DND-41 (cell line): ENCODE data around the gene GTF2F1.

Source experiments
- EZH2 ChIP-seq: IDR thresholded peaks from 3 replicates; pipeline ENCODE4 v1.6.1; 2012; ENCODE audit warnings: borderline replicate concordance, low read depth, mild to moderate bottlenecking, moderate library complexity, low read length, inconsistent platforms; ENCODE audit not compliant: severe bottlenecking
- TF ChIP-seq, protein P1 (sequence below): IDR thresholded peaks from 2 replicates; pipeline ENCODE4 v1.5.1; 2012; ENCODE audit warnings: borderline replicate concordance, low read length, moderate library complexity, mild to moderate bottlenecking; ENCODE audit not compliant: poor library complexity, severe bottlenecking; ENCODE audit errors: extremely low read depth

DNA sequence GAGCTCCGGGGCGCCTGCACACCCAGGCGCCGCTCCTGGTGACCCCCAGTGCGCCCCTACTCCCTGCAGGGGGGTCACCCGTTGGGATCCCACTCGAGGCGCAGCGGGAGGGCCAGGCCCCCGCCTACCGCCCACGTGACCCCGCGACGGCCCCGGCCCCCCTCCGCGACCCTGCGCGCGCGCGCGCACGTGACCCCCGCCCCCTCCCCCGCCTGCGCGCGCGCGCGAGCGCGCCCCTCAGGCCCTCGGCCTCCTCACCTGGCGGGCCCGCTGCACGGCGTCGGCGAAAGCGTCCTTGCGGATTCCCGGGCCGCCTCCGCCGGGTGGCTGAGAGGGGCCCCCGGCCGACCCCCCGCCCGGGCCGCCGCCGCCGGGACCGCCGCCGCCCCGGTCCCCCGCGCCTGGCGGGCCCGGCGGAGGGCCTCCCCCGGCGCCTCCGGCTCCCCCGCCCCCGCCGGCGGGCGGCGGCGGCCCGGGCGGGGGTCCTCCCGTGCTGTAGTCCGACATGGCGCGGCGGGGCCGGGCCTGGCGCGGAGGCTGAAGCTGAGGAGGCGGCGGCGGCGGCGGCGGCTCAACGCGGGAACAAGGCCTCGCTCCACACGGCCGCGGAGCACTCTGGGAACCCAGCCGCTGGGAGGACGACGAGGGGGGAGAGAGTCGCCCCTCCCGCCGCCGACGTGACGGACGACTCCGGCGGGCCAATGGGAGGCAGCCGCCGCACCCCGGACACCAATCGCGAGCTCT is 31.4 kb upstream of the GTF2F1 start, which contains the start of gene KHSRP:
- TF ChIP-seq, protein P1, sequence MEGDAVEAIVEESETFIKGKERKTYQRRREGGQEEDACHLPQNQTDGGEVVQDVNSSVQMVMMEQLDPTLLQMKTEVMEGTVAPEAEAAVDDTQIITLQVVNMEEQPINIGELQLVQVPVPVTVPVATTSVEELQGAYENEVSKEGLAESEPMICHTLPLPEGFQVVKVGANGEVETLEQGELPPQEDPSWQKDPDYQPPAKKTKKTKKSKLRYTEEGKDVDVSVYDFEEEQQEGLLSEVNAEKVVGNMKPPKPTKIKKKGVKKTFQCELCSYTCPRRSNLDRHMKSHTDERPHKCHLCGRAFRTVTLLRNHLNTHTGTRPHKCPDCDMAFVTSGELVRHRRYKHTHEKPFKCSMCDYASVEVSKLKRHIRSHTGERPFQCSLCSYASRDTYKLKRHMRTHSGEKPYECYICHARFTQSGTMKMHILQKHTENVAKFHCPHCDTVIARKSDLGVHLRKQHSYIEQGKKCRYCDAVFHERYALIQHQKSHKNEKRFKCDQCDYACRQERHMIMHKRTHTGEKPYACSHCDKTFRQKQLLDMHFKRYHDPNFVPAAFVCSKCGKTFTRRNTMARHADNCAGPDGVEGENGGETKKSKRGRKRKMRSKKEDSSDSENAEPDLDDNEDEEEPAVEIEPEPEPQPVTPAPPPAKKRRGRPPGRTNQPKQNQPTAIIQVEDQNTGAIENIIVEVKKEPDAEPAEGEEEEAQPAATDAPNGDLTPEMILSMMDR: no peak
- no peak for TF ChIP-seq EZH2
